ENCODE results near the gene CES5A.
A peak's percentile ranks its signal among the peaks of the same experiment; 100 is the strongest.

Gene CES5A

GRCh38 chr16:55900616-55901393 is 25.6 kb upstream of the CES5A start:
- H3K27me3 ChIP-seq (ENCODE audit: low read depth, low read length) = no peaks in the 10 kb centered on the region
- H4K20me1 ChIP-seq (ENCODE audit: insufficient read depth, low read length) = no peaks in the 10 kb centered on the region
- no peak overlapping the region for H3K27ac ChIP-seq (ENCODE audit: low read length)
- H3K4me1 ChIP-seq (ENCODE audit: low read length) = peaks cover 18% of the 10 kb centered on the region
- H3K9me3 ChIP-seq (ENCODE audit: insufficient read depth, low read length) = peaks cover 16% of the 10 kb centered on the region; the same call in 1 of the 2 replicates
- no peak overlapping the region for H2AFZ ChIP-seq (ENCODE audit: low read depth, low read length)
- no peak overlapping the region for H3K4me3 ChIP-seq (ENCODE audit: low read length)
- no peak for TF ChIP-seq EZH2phosphoT487 (IDR thresholded peaks at IDR 0.05; ENCODE audit: low read depth)
- no peak for TF ChIP-seq CTCF (IDR thresholded peaks at IDR 0.05; ENCODE audit: low read depth, low read length)
- H3K9ac ChIP-seq (ENCODE audit: low read length) = no peak overlapping the region
- H3K36me3 ChIP-seq (replicated peaks; ENCODE audit: low read depth, low read length) = no peaks in the 10 kb centered on the region
- no peaks in the 10 kb centered on the region for H3K79me2 ChIP-seq (ENCODE audit: low read length)
- H3K4me2 ChIP-seq (ENCODE audit: low read length) = no peak overlapping the region

GRCh38 chr16:55899857-55900256 is 24.7 kb upstream of the CES5A start:
- peaks cover 18% of the 10 kb centered on the region for H3K4me1 ChIP-seq (ENCODE audit: low read length)
- no peak overlapping the region for H3K4me2 ChIP-seq (ENCODE audit: low read length)
- no peak overlapping the region for H2AFZ ChIP-seq (ENCODE audit: low read depth, low read length)
- H4K20me1 ChIP-seq (ENCODE audit: insufficient read depth, low read length) = no peaks in the 10 kb centered on the region
- no peak overlapping the region for H3K4me3 ChIP-seq (ENCODE audit: low read length)
- no peaks in the 10 kb centered on the region for H3K79me2 ChIP-seq (ENCODE audit: low read length)
- no peaks in the 10 kb centered on the region for H3K27me3 ChIP-seq (ENCODE audit: low read depth, low read length)
- no peak for TF ChIP-seq EZH2phosphoT487 (IDR thresholded peaks at IDR 0.05; ENCODE audit: low read depth)
- peak overlapping the region; percentile 28 for H3K27ac ChIP-seq (ENCODE audit: low read length)
- H3K9ac ChIP-seq (ENCODE audit: low read length) = no peak overlapping the region
- H3K36me3 ChIP-seq (replicated peaks; ENCODE audit: low read depth, low read length) = no peaks in the 10 kb centered on the region
- peaks cover 20% of the 10 kb centered on the region; the same call in 1 of the 2 replicates for H3K9me3 ChIP-seq (ENCODE audit: insufficient read depth, low read length)

- peaks cover 14% of the 10 kb centered on the region; the same call in 1 of the 2 replicates for H3K9me3 ChIP-seq (ENCODE audit: insufficient read depth, low read length)
- no peaks in the 10 kb centered on the region for H3K27me3 ChIP-seq (ENCODE audit: low read depth, low read length)
- no peak overlapping the region for H3K4me3 ChIP-seq (ENCODE audit: low read length)
- peaks cover 18% of the 10 kb centered on the region for H3K4me1 ChIP-seq (ENCODE audit: low read length)
- no peak overlapping the region for H2AFZ ChIP-seq (ENCODE audit: low read depth, low read length)
- no peak overlapping the region for H3K4me2 ChIP-seq (ENCODE audit: low read length)
- no peak overlapping the region for H3K27ac ChIP-seq (ENCODE audit: low read length)
- no peaks in the 10 kb centered on the region for H3K79me2 ChIP-seq (ENCODE audit: low read length)
- TF ChIP-seq EZH2phosphoT487 (IDR thresholded peaks at IDR 0.05; ENCODE audit: low read depth) (no peak), CTCF (IDR thresholded peaks at IDR 0.05; ENCODE audit: low read depth, low read length) (no peak)
- no peaks in the 10 kb centered on the region for H4K20me1 ChIP-seq (ENCODE audit: insufficient read depth, low read length)
- H3K36me3 ChIP-seq (replicated peaks; ENCODE audit: low read depth, low read length) = no peaks in the 10 kb centered on the region
- no peak overlapping the region for H3K9ac ChIP-seq (ENCODE audit: low read length)
Observed at GRCh38 chr16:55898592-55898991, 23.4 kb upstream of the CES5A start.

- Histone ChIP-seq H3K79me2 (ENCODE audit: low read length) (no peaks in the 10 kb centered on the region), H3K4me2 (ENCODE audit: low read length) (no peak overlapping the region), H3K9me3 (ENCODE audit: insufficient read depth, low read length) (peaks cover 9% of the 10 kb centered on the region; the same call in 1 of the 2 replicates), H2AFZ (ENCODE audit: low read depth, low read length) (no peak overlapping the region), H3K4me1 (ENCODE audit: low read length) (no peaks in the 10 kb centered on the region), H3K27ac (ENCODE audit: low read length) (no peak overlapping the region), H3K9ac (ENCODE audit: low read length) (no peak overlapping the region), H3K36me3 (replicated peaks; ENCODE audit: low read depth, low read length) (no peaks in the 10 kb centered on the region), H3K4me3 (ENCODE audit: low read length) (no peak overlapping the region), H4K20me1 (ENCODE audit: insufficient read depth, low read length) (no peaks in the 10 kb centered on the region), H3K27me3 (ENCODE audit: low read depth, low read length) (no peaks in the 10 kb centered on the region)
- TF ChIP-seq EZH2phosphoT487 (IDR thresholded peaks at IDR 0.05; ENCODE audit: low read depth) (no peak), CTCF (IDR thresholded peaks at IDR 0.05; ENCODE audit: low read depth, low read length) (no peak)
Observed at GRCh38 chr16:55892821-55893220, 17.6 kb upstream of the CES5A start.
